ENCODE measurements around the gene BOD1L2.

The BOD1L2 gene

DNA sequence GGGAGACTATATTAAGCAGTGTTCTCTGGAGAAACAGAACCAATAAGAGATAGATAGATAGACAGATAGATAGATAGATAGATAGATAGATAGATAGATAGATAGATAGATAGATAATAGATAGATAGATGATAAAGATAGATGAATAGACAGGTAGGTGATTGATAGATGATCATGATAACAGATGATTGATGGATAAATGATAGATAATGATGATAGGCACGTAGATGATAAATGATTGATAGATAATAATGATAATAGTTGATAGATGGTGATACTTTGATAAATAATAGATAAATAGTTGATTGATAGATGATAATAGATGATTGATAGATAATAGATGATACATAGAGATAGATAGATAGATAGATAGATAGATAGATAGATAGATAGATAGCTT lies 48.5 kb downstream of the BOD1L2 start:
- no peaks in the 10 kb centered on the region for H3K4me1 ChIP-seq (ENCODE audit: low read length)
- no peak overlapping the region for H3K4me3 ChIP-seq (ENCODE audit: low read length)
- no peaks in the 10 kb centered on the region for H3K36me3 ChIP-seq (replicated peaks; ENCODE audit: low read depth, low read length)
- no peak overlapping the region for H3K9ac ChIP-seq (ENCODE audit: low read length)
- no peaks in the 10 kb centered on the region for H4K20me1 ChIP-seq (ENCODE audit: insufficient read depth, low read length)
- no peaks in the 10 kb centered on the region for H3K79me2 ChIP-seq (ENCODE audit: low read length)
- peaks cover 5% of the 10 kb centered on the region; the same call in 1 of the 2 replicates for H3K27me3 ChIP-seq (ENCODE audit: low read depth, low read length)
- no peak overlapping the region for H3K27ac ChIP-seq (ENCODE audit: low read length)
- H3K4me2 ChIP-seq (ENCODE audit: low read length), result no peak overlapping the region
- TF ChIP-seq, protein P1, sequence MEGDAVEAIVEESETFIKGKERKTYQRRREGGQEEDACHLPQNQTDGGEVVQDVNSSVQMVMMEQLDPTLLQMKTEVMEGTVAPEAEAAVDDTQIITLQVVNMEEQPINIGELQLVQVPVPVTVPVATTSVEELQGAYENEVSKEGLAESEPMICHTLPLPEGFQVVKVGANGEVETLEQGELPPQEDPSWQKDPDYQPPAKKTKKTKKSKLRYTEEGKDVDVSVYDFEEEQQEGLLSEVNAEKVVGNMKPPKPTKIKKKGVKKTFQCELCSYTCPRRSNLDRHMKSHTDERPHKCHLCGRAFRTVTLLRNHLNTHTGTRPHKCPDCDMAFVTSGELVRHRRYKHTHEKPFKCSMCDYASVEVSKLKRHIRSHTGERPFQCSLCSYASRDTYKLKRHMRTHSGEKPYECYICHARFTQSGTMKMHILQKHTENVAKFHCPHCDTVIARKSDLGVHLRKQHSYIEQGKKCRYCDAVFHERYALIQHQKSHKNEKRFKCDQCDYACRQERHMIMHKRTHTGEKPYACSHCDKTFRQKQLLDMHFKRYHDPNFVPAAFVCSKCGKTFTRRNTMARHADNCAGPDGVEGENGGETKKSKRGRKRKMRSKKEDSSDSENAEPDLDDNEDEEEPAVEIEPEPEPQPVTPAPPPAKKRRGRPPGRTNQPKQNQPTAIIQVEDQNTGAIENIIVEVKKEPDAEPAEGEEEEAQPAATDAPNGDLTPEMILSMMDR (IDR thresholded peaks at IDR 0.05; ENCODE audit: low read depth, low read length), result no peak
- no peak for TF ChIP-seq EZH2phosphoT487 (IDR thresholded peaks at IDR 0.05; ENCODE audit: low read depth)
- H3K9me3 ChIP-seq (ENCODE audit: insufficient read depth, low read length), result no peaks in the 10 kb centered on the region
- H2AFZ ChIP-seq (ENCODE audit: low read depth, low read length), result no peak overlapping the region

DNA sequence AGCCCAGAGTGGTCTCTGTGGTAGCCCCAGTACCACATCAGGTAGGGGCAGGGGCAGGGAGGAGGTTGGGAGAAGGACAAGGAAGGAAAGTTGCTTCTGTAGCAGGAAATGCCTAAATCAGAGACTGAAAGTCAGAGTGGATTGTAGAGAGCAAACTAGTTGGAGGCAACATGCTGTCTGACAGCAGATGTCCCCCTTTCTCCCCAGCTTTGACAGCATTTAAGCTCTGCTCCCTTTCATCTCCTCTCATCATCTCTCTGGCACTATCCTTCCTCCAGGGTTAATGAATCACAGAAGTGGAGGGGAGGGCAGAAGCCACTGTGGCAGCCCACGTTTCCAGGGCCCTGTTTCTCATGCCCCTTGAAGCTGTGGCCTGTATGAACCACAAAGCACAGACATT lies 50.4 kb downstream of the BOD1L2 start:
- Histone ChIP-seq H3K27me3 (ENCODE audit: low read depth, low read length) (peaks cover 12% of the 10 kb centered on the region), H3K9ac (ENCODE audit: low read length) (no peak overlapping the region), H4K20me1 (ENCODE audit: insufficient read depth, low read length) (no peaks in the 10 kb centered on the region), H2AFZ (ENCODE audit: low read depth, low read length) (no peak overlapping the region), H3K9me3 (ENCODE audit: insufficient read depth, low read length) (no peaks in the 10 kb centered on the region), H3K79me2 (ENCODE audit: low read length) (no peaks in the 10 kb centered on the region), H3K36me3 (replicated peaks; ENCODE audit: low read depth, low read length) (no peaks in the 10 kb centered on the region), H3K4me3 (ENCODE audit: low read length) (no peak overlapping the region), H3K4me1 (ENCODE audit: low read length) (no peaks in the 10 kb centered on the region), H3K27ac (ENCODE audit: low read length) (no peak overlapping the region), H3K4me2 (ENCODE audit: low read length) (no peak overlapping the region)
- no peak for TF ChIP-seq EZH2phosphoT487 (IDR thresholded peaks at IDR 0.05; ENCODE audit: low read depth)
- TF ChIP-seq, protein P1 (IDR thresholded peaks at IDR 0.05; ENCODE audit: low read depth, low read length), result no peak

DNA sequence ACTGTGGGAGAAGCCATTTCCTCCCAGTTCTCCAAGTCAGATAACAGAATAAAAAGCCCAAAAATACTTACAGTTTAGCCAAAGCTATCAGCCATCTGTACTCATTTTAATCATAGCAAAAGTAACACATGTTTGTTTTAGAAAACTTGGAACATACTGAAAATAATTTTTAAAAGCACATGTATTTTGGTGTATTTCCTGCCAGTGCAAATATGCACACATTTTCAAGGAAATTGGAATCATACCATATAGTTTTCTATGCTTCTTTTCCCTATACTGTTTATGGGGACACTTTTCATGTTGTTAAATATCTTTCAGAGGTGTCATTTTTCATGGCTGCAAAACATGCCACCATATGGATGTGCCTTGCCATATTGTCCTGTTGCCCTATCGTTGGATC lies 51.2 kb downstream of the BOD1L2 start:
- TF ChIP-seq EZH2phosphoT487 (IDR thresholded peaks at IDR 0.05; ENCODE audit: low read depth), result no peak
- TF ChIP-seq, protein P1 (IDR thresholded peaks at IDR 0.05; ENCODE audit: low read depth, low read length), result no peak
- Histone ChIP-seq H3K4me3 (ENCODE audit: low read length) (no peak overlapping the region), H2AFZ (ENCODE audit: low read depth, low read length) (no peak overlapping the region), H4K20me1 (ENCODE audit: insufficient read depth, low read length) (no peaks in the 10 kb centered on the region), H3K79me2 (ENCODE audit: low read length) (no peaks in the 10 kb centered on the region), H3K27me3 (ENCODE audit: low read depth, low read length) (peaks cover 20% of the 10 kb centered on the region), H3K4me1 (ENCODE audit: low read length) (no peaks in the 10 kb centered on the region), H3K27ac (ENCODE audit: low read length) (no peak overlapping the region), H3K9ac (ENCODE audit: low read length) (no peak overlapping the region), H3K4me2 (ENCODE audit: low read length) (no peak overlapping the region), H3K36me3 (replicated peaks; ENCODE audit: low read depth, low read length) (no peaks in the 10 kb centered on the region), H3K9me3 (ENCODE audit: insufficient read depth, low read length) (no peaks in the 10 kb centered on the region)
